Measurements from ENCODE around the gene ADGRF4.

DNA sequence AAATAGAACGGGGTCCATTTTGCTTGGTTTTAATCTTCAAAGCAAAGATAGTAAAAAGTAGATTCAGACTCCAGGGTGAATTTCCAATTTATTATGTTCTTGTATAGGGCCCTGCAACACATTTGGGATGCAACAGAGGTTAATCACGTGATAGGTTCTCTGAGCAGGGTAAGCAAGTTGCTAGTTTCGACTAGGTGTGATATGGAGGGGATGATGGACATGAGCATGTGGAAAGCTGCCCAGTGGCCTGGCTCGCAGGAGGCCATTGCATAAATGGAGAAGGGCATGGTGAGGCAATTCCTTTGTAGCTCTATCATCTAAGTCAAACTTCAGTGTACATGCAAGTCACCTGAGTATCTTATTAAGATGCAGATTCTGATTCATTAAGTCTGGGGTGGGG is 17.7 kb upstream of the ADGRF4 start:
- TF ChIP-seq POLR2AphosphoS5 (IDR thresholded peaks at IDR 0.05; ENCODE audit: borderline replicate concordance, low read depth, low read length) (no peak), EZH2 (IDR thresholded peaks at IDR 0.05) (no peak), FOXP2 (optimal IDR thresholded peaks at IDR 0.05; ENCODE audit: control extremely low read depth, extremely low read length, insufficient read depth) (no peak)
